ENCODE results near the gene FOXO3. TPM values are rescaled to one million over a fixed set of nuclear protein-coding genes. Genes with fewer than 3 reads are reported as not detected.
"Not testable (repeated sequence)": the region's sequence is repeated elsewhere in the genome, so short reads cannot be mapped to it uniquely, and the experiment has no call there.

FOXO3 gene
- 10 to 100 TPM; 34.0 to 38.6 TPM for total RNA-seq
- long read RNA-seq, full-length matches to known transcripts = 1 of 24 reads
- long read RNA-seq, partial matches to known transcripts = 12 of 24 reads
- long read RNA-seq, other reads (novel, unspliced or antisense) = 11 of 24 reads

- DNase-seq (peak; percentile 92), ATAC-seq (peak; percentile 56 to 72)
- intact Hi-C loops (cut with DNase I) = loop anchor here (5.0 to 10.0 kb wide), 2 partner anchors 92 to 94 kb away; no protein-coding TSS in a partner anchor
These were observed at the start of gene FOXO3 for GRCh38 chr6:108560463-108561308. Gene FOXO3 (plus strand): TSS chr6:108560917. CDS start chr6:108561209, 292 bp downstream.

GRCh38 chr6:108518714-108519576 is 41.8 kb upstream of the FOXO3 start:
- intact Hi-C loops (cut with DNase I) = no loop called here
- ATAC-seq = no peak
- DNase-seq = no peak

- DNase-seq (no peak), ATAC-seq (no peak)
- intact Hi-C loops (cut with DNase I) = loop anchor here in 1 of 2 donors (10.0 kb wide), 2 partner anchors 407 to 537 kb away; no protein-coding TSS in a partner anchor
These were observed 39.1 kb upstream of the FOXO3 start for GRCh38 chr6:108521616-108522107.

- DNase-seq = no peak
- ATAC-seq = no peak
- intact Hi-C loops (cut with DNase I) = loop anchor here (2.0 to 10.0 kb wide), 3 partner anchors 409 to 543 kb away; no protein-coding TSS in a partner anchor
These were observed 37.0 kb upstream of the FOXO3 start for GRCh38 chr6:108523697-108524096.

DNA sequence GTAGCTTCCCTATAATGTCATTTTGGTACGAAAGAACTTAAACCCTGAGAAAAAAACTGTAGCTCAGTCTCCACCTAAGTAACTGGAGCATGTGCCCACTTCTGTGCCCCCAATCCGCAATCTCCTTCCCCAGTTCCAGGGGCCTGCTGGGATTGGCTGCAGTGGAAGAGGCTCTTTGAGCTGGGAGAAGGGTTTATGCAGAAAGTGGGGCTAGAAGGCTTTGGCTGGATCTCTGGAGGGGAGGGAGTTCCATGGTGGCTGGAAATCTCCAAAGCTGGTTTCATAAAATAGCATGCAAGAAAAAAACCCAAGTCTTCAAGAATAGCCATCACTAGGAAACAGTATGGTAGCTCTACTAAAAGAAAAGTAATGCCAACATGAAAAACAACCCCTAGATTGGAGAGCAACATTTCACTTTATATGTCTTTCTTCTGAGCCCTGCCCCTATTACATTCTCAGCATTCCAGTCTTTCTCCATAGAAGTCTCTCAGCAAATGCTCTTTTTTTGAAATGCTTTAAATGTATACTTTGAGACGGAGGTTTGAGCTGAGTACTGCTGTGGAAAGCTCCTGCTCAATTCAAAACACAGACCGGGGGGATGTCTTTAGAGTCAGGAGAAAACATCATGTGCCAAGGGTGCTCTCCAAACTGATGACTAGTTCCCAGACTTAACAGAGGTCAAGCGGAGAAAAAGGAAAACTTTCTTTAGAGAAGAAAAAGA is 36.0 kb upstream of the FOXO3 start:
- intact Hi-C loops (cut with DNase I) = loop anchor here (2.0 to 10.0 kb wide), 4 partner anchors 410 to 544 kb away; no protein-coding TSS in a partner anchor
- no peak for ATAC-seq
- DNase-seq = no peak

DNA sequence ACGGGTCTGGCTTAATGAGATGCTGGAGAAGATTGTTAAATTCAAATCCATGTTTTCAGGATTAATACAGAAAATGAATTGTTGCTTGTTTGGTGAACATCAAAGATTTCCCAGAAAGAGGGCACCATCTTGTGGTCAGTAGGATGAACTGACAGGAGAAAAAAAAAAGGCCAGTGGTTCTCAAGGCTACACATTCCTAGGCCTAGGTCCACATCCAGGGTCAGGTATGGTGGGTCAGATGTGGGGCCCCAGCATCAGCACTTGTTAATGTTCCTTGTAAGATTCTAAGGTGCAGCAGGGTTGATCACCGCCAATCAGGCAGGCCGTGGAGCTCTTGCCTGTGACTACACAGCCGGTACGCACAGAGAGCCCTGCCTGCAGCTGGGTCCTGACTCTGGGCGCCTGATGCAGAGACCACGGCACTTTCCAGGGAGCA is 34.0 kb upstream of the FOXO3 start:
- ATAC-seq = peak in 1 of 2 donors; percentile 57
- intact Hi-C loops (cut with DNase I) = loop anchor here (5.0 to 10.0 kb wide), 3 partner anchors 412 to 542 kb away; no protein-coding TSS in a partner anchor
- no peak for DNase-seq

GRCh38 chr6:108528878-108529277 is 31.8 kb upstream of the FOXO3 start:
- DNase-seq = no peak
- intact Hi-C loops (cut with DNase I) = loop anchor here (5.0 to 10.0 kb wide), 3 partner anchors 414 to 544 kb away; no protein-coding TSS in a partner anchor
- ATAC-seq = no peak

DNA sequence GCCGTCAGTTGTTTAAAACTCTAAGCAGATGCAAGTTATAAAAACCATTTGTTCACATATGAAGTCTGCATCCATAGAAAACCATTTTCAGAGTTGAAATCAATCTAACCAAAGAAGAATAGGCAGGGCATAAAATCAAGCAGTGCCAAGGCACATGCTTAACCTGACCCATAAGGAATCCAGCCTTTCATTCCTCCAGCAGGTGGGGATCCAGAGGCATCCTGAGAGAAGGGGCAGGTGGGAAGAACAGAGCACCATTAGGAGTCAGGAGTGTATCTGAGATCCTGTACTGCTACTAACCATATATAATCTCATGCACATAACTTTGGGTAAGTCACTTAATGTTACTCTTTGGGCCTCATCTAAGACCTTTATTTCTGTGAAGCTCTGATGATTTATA is 29.4 kb upstream of the FOXO3 start:
- no peak for DNase-seq
- intact Hi-C loops (cut with DNase I) = no loop called here

DNA sequence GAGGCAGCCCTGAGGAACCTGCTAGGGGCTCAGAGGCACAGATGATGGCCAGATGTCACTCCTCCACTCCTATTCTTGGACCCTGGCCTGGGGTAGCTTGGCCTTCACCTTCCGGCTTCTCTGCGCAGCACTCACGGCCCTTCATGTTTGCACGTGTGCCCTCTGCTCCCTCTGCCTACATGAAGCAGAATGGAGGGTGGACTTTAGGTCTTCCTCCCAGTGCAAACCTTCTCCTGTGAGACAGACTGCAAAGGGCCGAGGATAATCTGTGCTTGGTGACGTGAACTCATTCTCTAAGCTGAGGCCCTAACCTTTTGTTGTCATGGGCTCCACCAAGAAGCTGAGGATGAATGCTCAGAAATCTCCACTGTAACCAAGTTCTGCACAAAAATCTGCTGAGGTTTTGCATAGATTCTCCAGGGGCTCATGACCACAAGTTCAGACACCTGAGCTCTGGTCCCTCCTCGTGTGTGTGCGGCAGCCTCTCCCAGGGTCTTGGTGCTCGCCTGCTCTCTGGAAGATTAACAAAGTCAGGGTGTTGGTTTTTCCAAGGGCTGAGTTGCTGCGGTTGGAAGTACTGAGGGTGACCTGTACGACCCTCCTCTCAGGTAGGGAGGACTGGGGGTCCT is 25.5 kb upstream of the FOXO3 start:
- DNase-seq (no peak), ATAC-seq (no peak)
- intact Hi-C loops (cut with DNase I) = no loop called here

More for the DNA sequence above, 29.4 kb upstream of the FOXO3 start:
- no peak for ATAC-seq

GRCh38 chr6:108535920-108536535 is 24.7 kb upstream of the FOXO3 start:
- DNase-seq; ATAC-seq; intact Hi-C loops (cut with DNase I): not testable (repeated sequence)

GRCh38 chr6:108541843-108542759 is 18.6 kb upstream of the FOXO3 start:
- peak; percentile 60 for DNase-seq
- intact Hi-C loops (cut with DNase I) = loop anchor here (2.0 to 5.0 kb wide), 7 partner anchors 240 to 531 kb away; no protein-coding TSS in a partner anchor
- ATAC-seq = peak; percentile 85 to 88

GRCh38 chr6:108543175-108543940 is 17.4 kb upstream of the FOXO3 start:
- DNase-seq (no peak), ATAC-seq (no peak)
- intact Hi-C loops (cut with DNase I) = loop anchor here (2.0 to 5.0 kb wide), 7 partner anchors 239 to 529 kb away; no protein-coding TSS in a partner anchor

GRCh38 chr6:108544606-108545005 is 16.1 kb upstream of the FOXO3 start:
- no peak for DNase-seq
- intact Hi-C loops (cut with DNase I) = loop anchor here in 1 of 2 donors (5.0 kb wide), 3 partner anchors 238 to 348 kb away; no protein-coding TSS in a partner anchor
- no peak for ATAC-seq

GRCh38 chr6:108546079-108547049 is 14.4 kb upstream of the FOXO3 start:
- peak in 1 of 2 donors; percentile 10 for ATAC-seq

More at GRCh38 chr6:108546079-108547049, 14.4 kb upstream of the FOXO3 start:
- intact Hi-C loops (cut with DNase I) = no loop called here
- no peak for DNase-seq

Measured in left cardiac atrium (tissue), 4 donors.